SU-DHL-6 (cell line): ENCODE measurements around the gene EFNA1.

Experiments used
- EZH2phosphoT487 ChIP-seq: fragments of 200-600 bp; sonication (generic), shearing (Covaris generic); conservative IDR thresholded peaks from 2 replicates; pipeline ENCODE4 v1.6.1; 2018; ENCODE audit warnings: mild to moderate bottlenecking, antibody characterized with exemption, low read length, moderate library complexity, mixed read lengths
- TF ChIP-seq, protein P1 (sequence below): fragments of 200-600 bp; sonication (generic); IDR thresholded peaks from one replicate; pipeline ENCODE4 v1.5.1; 2017; ENCODE audit warnings: antibody characterized with exemption, mild to moderate bottlenecking, low read length, moderate library complexity; ENCODE audit not compliant: insufficient read depth, poor library complexity, severe bottlenecking

DNA sequence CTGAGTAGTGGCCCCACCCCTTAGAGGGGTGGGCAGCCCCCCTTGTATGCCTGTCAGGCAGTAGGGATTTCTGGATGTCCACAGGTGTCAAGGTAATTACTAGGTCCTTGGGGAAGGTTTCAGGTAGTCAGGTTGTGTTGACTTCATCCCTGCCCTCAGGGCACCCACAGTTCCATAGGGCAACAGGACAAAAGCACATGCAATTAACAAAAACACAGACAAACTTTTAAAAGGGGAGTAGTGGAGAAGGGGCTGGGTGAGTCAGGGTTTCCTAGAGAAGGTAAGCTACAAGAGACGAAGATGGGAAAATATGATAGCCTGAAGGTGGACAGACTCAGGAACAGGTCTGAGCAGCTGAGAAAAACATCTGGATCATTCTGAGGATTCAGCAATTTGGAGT is 31.3 kb downstream of the EFNA1 start:
- TF ChIP-seq, protein P1, sequence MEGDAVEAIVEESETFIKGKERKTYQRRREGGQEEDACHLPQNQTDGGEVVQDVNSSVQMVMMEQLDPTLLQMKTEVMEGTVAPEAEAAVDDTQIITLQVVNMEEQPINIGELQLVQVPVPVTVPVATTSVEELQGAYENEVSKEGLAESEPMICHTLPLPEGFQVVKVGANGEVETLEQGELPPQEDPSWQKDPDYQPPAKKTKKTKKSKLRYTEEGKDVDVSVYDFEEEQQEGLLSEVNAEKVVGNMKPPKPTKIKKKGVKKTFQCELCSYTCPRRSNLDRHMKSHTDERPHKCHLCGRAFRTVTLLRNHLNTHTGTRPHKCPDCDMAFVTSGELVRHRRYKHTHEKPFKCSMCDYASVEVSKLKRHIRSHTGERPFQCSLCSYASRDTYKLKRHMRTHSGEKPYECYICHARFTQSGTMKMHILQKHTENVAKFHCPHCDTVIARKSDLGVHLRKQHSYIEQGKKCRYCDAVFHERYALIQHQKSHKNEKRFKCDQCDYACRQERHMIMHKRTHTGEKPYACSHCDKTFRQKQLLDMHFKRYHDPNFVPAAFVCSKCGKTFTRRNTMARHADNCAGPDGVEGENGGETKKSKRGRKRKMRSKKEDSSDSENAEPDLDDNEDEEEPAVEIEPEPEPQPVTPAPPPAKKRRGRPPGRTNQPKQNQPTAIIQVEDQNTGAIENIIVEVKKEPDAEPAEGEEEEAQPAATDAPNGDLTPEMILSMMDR, result no peak
- no peak for TF ChIP-seq EZH2phosphoT487
